Keratinocyte (primary cell): Measurements from ENCODE around the gene ATP11B. TPM values are rescaled to one million over a fixed set of nuclear protein-coding genes. Genes with fewer than 3 reads are reported as not detected.

Experiments used
- DNase-seq: peaks from one replicate; pipeline ENCODE4 v3.0.0-alpha.2; 2011; ENCODE audit warnings: low read depth, missing footprints, low spot score
- FAIRE-seq: peaks from 2 replicates; lab custom pipeline; 2011; peaks lifted over from hg19 to GRCh38; lab: Jason Lieb, UNC
- H2AFZ ChIP-seq: 2 replicates; pipeline ENCODE4 v1.6.0; 2012; ENCODE audit warnings: low read length, control low read depth, inconsistent platforms; ENCODE audit not compliant: control insufficient read depth
- H3K27ac ChIP-seq: 2 replicates; pipeline ENCODE4 v1.5.1; 2011; ENCODE audit warnings: low read length; ENCODE audit not compliant: control insufficient read depth, insufficient read depth
- H3K27me3 ChIP-seq: 3 replicates; pipeline ENCODE4 v1.6.0; 2011; ENCODE audit warnings: low read length; ENCODE audit not compliant: control insufficient read depth, insufficient read depth; ENCODE audit errors: extremely low read depth
- H3K36me3 ChIP-seq, 2 experiments: 2 replicates in 1 of 2; 3 replicates in 1 of 2; pipeline ENCODE4 v1.5.1; 2011; ENCODE audit warnings: low read length in 2 of 2, mild to moderate bottlenecking in 1 of 2; ENCODE audit not compliant: control insufficient read depth in 2 of 2, insufficient read depth in 2 of 2; ENCODE audit errors: extremely low read depth in 1 of 2
- H3K4me1 ChIP-seq: 3 replicates; pipeline ENCODE4 v1.5.1; 2011; ENCODE audit warnings: low read length; ENCODE audit not compliant: control insufficient read depth, insufficient read depth; ENCODE audit errors: extremely low read depth
- H3K4me2 ChIP-seq: 3 replicates; pipeline ENCODE4 v1.6.0; 2011; ENCODE audit warnings: low read depth, low read length; ENCODE audit not compliant: control insufficient read depth, insufficient read depth; ENCODE audit errors: extremely low read depth
- H3K4me3 ChIP-seq, 3 experiments: fragments of 200-600 bp in 1 of 3; sonication (generic) in 1 of 3; 2 replicates in 2 of 3; 3 replicates in 1 of 3; pipeline ENCODE4 v1.5.1; 2011 to 2016; ENCODE audit warnings: low read length in 3 of 3, mild to moderate bottlenecking in 3 of 3, control low read depth in 2 of 3, inconsistent platforms in 1 of 3, low read depth in 1 of 3, mixed read lengths in 1 of 3, mixed run types in 1 of 3, moderate library complexity in 1 of 3; ENCODE audit not compliant: control insufficient read depth in 2 of 3, insufficient read depth in 2 of 3; ENCODE audit errors: extremely low read depth in 1 of 3
- H3K79me2 ChIP-seq: 2 replicates; pipeline ENCODE4 v1.6.0; 2012; ENCODE audit warnings: low read length; ENCODE audit not compliant: control insufficient read depth, insufficient read depth
- H3K9ac ChIP-seq: 3 replicates; pipeline ENCODE4 v1.6.0; 2011; ENCODE audit warnings: low read length; ENCODE audit not compliant: control insufficient read depth, insufficient read depth; ENCODE audit errors: extremely low read depth
- H3K9me1 ChIP-seq: 3 replicates; pipeline ENCODE4 v1.6.0; 2011; ENCODE audit warnings: low read length; ENCODE audit not compliant: control insufficient read depth, insufficient read depth; ENCODE audit errors: extremely low read depth
- H3K9me3 ChIP-seq: 2 replicates; pipeline ENCODE4 v1.5.1; 2012; ENCODE audit warnings: low read depth, low read length; ENCODE audit not compliant: control insufficient read depth
- H4K20me1 ChIP-seq: 3 replicates; pipeline ENCODE4 v1.6.0; 2011; ENCODE audit warnings: low read length; ENCODE audit not compliant: control insufficient read depth, insufficient read depth; ENCODE audit errors: extremely low read depth
- EZH2 ChIP-seq: IDR thresholded peaks from one replicate; pipeline ENCODE4 v1.6.1; 2012; ENCODE audit warnings: inconsistent platforms, mild to moderate bottlenecking, low read length, moderate library complexity
- dilution Hi-C: fragments of 300-500 bp; cut with MboI; formaldehyde crosslinking; loops from one replicate; pipeline ENCODE4 v1.7.0; 2020; ENCODE audit warnings: low sequenced_read_pairs; ENCODE audit not compliant: extremely low pct_ligation_motif_present
- polyA plus RNA-seq, 5 experiments: library from polyadenylated mRNA; depleted of rRNA in 3 of 5; stranded (reverse) in 3 of 5; stranded (forward) in 1 of 5; unstranded in 1 of 5; fragments of >200 nt; gene quantifications; 1 replicate in 1 of 5; 2 replicates in 3 of 5; 3 replicates in 1 of 5; pipeline versions ENCODE4 v1.2.1 to v1.2.3, GENCODE V29; 2011 to 2012; ENCODE audit warnings: missing spikeins in 2 of 5, low read depth in 1 of 5, low replicate concordance in 1 of 5
- TF ChIP-seq, protein P1 (sequence below), 3 experiments: IDR thresholded peaks in 1 of 3; conservative IDR thresholded peaks in 1 of 3; optimal IDR thresholded peaks in 1 of 3; 2 replicates in 2 of 3; 3 replicates in 1 of 3; pipeline versions ENCODE3 to v1.5.1; 2011; ENCODE audit warnings: low read length in 3 of 3, mild to moderate bottlenecking in 3 of 3, moderate library complexity in 2 of 3, control low read depth in 1 of 3, inconsistent platforms in 1 of 3; ENCODE audit not compliant: insufficient read depth in 2 of 3; ENCODE audit errors: extremely low read depth in 1 of 3

Gene ATP11B
- polyA plus RNA-seq, 1 donor (not counting 4 experiments of a cell fraction or from before 2014, with no cell fraction given), result 28.9 TPM

GRCh38 chr3:182800508-182800907, 7.2 kb downstream of the ATP11B start:
- H3K9ac ChIP-seq, result no peak overlapping the region
- H3K27ac ChIP-seq, result no peak overlapping the region
- H4K20me1 ChIP-seq, result no peaks in the 10 kb centered on the region
- H3K4me3 ChIP-seq, result no peak overlapping the region
- no peak overlapping the region for H3K4me2 ChIP-seq
- H2AFZ ChIP-seq, result no peak overlapping the region
- H3K9me1 ChIP-seq, result no peaks in the 10 kb centered on the region
- H3K27me3 ChIP-seq, result no peaks in the 10 kb centered on the region
- H3K9me3 ChIP-seq, result no peaks in the 10 kb centered on the region
- H3K36me3 ChIP-seq, result no peaks in the 10 kb centered on the region
- H3K4me1 ChIP-seq, result peaks cover 21% of the 10 kb centered on the region
- dilution Hi-C loops, result no loop called here
- FAIRE-seq, result no peak
- peaks cover 84% of the 10 kb centered on the region for H3K79me2 ChIP-seq
- TF ChIP-seq, protein P1, sequence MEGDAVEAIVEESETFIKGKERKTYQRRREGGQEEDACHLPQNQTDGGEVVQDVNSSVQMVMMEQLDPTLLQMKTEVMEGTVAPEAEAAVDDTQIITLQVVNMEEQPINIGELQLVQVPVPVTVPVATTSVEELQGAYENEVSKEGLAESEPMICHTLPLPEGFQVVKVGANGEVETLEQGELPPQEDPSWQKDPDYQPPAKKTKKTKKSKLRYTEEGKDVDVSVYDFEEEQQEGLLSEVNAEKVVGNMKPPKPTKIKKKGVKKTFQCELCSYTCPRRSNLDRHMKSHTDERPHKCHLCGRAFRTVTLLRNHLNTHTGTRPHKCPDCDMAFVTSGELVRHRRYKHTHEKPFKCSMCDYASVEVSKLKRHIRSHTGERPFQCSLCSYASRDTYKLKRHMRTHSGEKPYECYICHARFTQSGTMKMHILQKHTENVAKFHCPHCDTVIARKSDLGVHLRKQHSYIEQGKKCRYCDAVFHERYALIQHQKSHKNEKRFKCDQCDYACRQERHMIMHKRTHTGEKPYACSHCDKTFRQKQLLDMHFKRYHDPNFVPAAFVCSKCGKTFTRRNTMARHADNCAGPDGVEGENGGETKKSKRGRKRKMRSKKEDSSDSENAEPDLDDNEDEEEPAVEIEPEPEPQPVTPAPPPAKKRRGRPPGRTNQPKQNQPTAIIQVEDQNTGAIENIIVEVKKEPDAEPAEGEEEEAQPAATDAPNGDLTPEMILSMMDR (optimal IDR thresholded peaks at IDR 0.05 in 1 of 3, IDR thresholded peaks at IDR 0.05 in 1 of 3, conservative IDR thresholded peaks at IDR 0.05 in 1 of 3; ENCODE audit: extremely low read depth in 1 of 3, insufficient read depth in 2 of 3, low read length in 3 of 3), result no peak
- no peak for TF ChIP-seq EZH2
- DNase-seq, result no peak

GRCh38 chr3:182802413-182803390, 9.4 kb downstream of the ATP11B start:
- peak overlapping the region; percentile 37 for H3K4me2 ChIP-seq
- FAIRE-seq (no peak), DNase-seq (no peak)
- no peaks in the 10 kb centered on the region for H3K9me3 ChIP-seq
- no peak for TF ChIP-seq EZH2
- TF ChIP-seq, protein P1 (optimal IDR thresholded peaks at IDR 0.05 in 1 of 3, IDR thresholded peaks at IDR 0.05 in 1 of 3, conservative IDR thresholded peaks at IDR 0.05 in 1 of 3; ENCODE audit: extremely low read depth in 1 of 3, insufficient read depth in 2 of 3, low read length in 3 of 3), result no peak
- no peak overlapping the region for H3K9ac ChIP-seq
- peaks cover 10% of the 10 kb centered on the region for H3K4me1 ChIP-seq
- peaks cover 83% of the 10 kb centered on the region for H3K79me2 ChIP-seq
- H3K9me1 ChIP-seq, result no peaks in the 10 kb centered on the region
- no peaks in the 10 kb centered on the region for H3K36me3 ChIP-seq
- peak overlapping the region; percentile 51 for H2AFZ ChIP-seq
- no peaks in the 10 kb centered on the region for H4K20me1 ChIP-seq
- H3K27me3 ChIP-seq, result no peaks in the 10 kb centered on the region
- H3K4me3 ChIP-seq, result no peak overlapping the region
- dilution Hi-C loops, result no loop called here
- H3K27ac ChIP-seq, result peak overlapping the region; percentile 43
